GM23338 (cell line): ENCODE results near the gene NGFR. TPM values are rescaled to one million over a fixed set of nuclear protein-coding genes. Genes with fewer than 3 reads are reported as not detected.

ENCODE experiments used
- EZH2 ChIP-seq: fragments of 200-600 bp; sonication (generic); IDR thresholded peaks from one replicate; pipeline ENCODE4 v1.8.0; 2017; ENCODE audit warnings: antibody characterized with exemption, mild to moderate bottlenecking, low read depth; ENCODE audit not compliant: unreplicated experiment
- EZH2phosphoT487 ChIP-seq: fragments of 200-600 bp; sonication (generic); IDR thresholded peaks from one replicate; pipeline ENCODE4 v1.8.1; 2018; ENCODE audit warnings: antibody characterized with exemption; ENCODE audit not compliant: unreplicated experiment
- POLR2AphosphoS5 ChIP-seq: IDR thresholded peaks from 2 replicates; pipeline ENCODE4 v1.6.1; 2016; ENCODE audit warnings: antibody characterized with exemption, low read depth
- STAT1 ChIP-seq: IDR thresholded peaks from one replicate; pipeline ENCODE4 v1.6.1; 2016; ENCODE audit warnings: antibody characterized with exemption; ENCODE audit not compliant: unreplicated experiment
- ZNF114 ChIP-seq: fragments of 250-450 bp; sonication (Bioruptor Pico); IDR thresholded peaks from 2 replicates; pipeline ENCODE4 v1.5.0; 2020; ENCODE audit warnings: mild to moderate bottlenecking, moderate library complexity
- ZNF331 ChIP-seq: fragments of 250-450 bp; sonication (Bioruptor Pico); IDR thresholded peaks from 2 replicates; pipeline ENCODE4 v1.5.0; 2020; ENCODE audit warnings: low read depth, mild to moderate bottlenecking, moderate library complexity
- polyA plus RNA-seq: library from polyadenylated mRNA; unstranded; fragments of >200 nt; fragmentation: Nextera tagmentation; extraction: Ambion mirVana; gene quantifications from 2 replicates; pipeline ENCODE4 v1.2.1, GENCODE V29; 2016
- total RNA-seq: library from RNA; depleted of rRNA; stranded (reverse); fragments of >200 nt; shearing (Covaris generic); gene quantifications from 2 replicates; pipeline ENCODE4 v1.2.3, GENCODE V29; 2014
- TF ChIP-seq, protein P1 (sequence below): fragments of 250-450 bp; sonication (Bioruptor Pico); IDR thresholded peaks from 2 replicates; pipeline ENCODE4 v1.5.0; 2020; ENCODE audit warnings: mild to moderate bottlenecking, moderate library complexity
- TF ChIP-seq, protein P2 (sequence below), 2 experiments: fragments of 200-600 bp in 1 of 2; sonication (generic) in 1 of 2; conservative IDR thresholded peaks; 2 replicates each; pipeline versions ENCODE4 v1.5.1 to v1.6.1; 2016 to 2017; ENCODE audit warnings: antibody characterized with exemption in 2 of 2, low read depth in 2 of 2, mild to moderate bottlenecking in 2 of 2, moderate library complexity in 1 of 2

The NGFR gene
- total and polyA plus RNA-seq, 2 experiments from 2014 or later: 2.8 to 6.9 TPM

DNA sequence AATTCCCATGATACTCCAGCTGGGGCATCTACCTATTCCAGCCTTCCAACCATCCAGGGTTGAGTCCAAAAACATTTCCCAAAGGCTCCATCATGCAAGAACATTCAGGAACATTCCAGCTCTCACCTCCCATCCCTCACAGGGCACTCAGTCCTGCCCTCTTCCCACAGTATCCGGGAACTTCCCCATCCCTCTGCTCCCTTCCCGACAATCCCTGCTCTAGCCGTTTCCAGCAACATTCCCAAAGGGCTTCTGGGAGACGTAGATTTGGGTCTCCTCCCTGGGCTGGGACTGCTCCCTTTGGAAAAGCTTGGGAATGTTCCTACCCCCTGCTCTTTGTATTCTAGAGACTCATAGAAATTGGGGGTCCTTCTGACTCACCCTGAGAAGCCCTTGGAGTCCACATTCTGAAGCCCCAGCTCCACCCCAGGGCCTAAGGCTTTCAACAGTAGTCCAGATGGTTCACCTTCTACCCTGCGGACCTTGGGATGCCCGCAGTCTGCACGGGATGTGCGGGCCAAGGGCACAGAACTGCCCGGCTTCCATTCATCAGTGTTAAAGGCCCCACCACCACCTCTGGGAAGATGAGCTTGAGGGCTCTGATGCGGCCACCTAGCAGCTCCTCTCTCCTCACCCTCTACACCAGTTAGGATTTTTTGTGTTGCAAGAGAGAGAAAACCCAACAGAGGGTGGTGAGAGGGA, 25.4 kb downstream of the NGFR start (continued):
- TF ChIP-seq, protein P1, sequence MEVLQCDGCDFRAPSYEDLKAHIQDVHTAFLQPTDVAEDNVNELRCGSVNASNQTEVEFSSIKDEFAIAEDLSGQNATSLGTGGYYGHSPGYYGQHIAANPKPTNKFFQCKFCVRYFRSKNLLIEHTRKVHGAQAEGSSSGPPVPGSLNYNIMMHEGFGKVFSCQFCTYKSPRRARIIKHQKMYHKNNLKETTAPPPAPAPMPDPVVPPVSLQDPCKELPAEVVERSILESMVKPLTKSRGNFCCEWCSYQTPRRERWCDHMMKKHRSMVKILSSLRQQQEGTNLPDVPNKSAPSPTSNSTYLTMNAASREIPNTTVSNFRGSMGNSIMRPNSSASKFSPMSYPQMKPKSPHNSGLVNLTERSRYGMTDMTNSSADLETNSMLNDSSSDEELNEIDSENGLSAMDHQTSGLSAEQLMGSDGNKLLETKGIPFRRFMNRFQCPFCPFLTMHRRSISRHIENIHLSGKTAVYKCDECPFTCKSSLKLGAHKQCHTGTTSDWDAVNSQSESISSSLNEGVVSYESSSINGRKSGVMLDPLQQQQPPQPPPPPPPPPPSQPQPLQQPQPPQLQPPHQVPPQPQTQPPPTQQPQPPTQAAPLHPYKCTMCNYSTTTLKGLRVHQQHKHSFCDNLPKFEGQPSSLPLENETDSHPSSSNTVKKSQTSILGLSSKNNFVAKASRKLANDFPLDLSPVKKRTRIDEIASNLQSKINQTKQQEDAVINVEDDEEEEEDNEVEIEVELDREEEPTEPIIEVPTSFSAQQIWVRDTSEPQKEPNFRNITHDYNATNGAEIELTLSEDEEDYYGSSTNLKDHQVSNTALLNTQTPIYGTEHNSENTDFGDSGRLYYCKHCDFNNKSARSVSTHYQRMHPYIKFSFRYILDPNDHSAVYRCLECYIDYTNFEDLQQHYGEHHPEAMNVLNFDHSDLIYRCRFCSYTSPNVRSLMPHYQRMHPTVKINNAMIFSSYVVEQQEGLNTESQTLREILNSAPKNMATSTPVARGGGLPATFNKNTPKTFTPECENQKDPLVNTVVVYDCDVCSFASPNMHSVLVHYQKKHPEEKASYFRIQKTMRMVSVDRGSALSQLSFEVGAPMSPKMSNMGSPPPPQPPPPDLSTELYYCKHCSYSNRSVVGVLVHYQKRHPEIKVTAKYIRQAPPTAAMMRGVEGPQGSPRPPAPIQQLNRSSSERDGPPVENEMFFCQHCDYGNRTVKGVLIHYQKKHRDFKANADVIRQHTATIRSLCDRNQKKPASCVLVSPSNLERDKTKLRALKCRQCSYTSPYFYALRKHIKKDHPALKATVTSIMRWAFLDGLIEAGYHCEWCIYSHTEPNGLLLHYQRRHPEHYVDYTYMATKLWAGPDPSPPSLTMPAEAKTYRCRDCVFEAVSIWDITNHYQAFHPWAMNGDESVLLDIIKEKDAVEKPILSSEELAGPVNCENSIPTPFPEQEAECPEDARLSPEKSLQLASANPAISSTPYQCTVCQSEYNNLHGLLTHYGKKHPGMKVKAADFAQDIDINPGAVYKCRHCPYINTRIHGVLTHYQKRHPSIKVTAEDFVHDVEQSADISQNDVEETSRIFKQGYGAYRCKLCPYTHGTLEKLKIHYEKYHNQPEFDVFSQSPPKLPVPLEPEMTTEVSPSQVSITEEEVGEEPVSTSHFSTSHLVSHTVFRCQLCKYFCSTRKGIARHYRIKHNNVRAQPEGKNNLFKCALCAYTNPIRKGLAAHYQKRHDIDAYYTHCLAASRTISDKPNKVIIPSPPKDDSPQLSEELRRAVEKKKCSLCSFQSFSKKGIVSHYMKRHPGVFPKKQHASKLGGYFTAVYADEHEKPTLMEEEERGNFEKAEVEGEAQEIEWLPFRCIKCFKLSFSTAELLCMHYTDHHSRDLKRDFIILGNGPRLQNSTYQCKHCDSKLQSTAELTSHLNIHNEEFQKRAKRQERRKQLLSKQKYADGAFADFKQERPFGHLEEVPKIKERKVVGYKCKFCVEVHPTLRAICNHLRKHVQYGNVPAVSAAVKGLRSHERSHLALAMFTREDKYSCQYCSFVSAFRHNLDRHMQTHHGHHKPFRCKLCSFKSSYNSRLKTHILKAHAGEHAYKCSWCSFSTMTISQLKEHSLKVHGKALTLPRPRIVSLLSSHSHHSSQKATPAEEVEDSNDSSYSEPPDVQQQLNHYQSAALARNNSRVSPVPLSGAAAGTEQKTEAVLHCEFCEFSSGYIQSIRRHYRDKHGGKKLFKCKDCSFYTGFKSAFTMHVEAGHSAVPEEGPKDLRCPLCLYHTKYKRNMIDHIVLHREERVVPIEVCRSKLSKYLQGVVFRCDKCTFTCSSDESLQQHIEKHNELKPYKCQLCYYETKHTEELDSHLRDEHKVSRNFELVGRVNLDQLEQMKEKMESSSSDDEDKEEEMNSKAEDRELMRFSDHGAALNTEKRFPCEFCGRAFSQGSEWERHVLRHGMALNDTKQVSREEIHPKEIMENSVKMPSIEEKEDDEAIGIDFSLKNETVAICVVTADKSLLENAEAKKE (CRISPR knock-in tag): no peak
- TF ChIP-seq ZNF331 (CRISPR knock-in tag) (no peak), ZNF114 (CRISPR knock-in tag) (no peak), STAT1 (no peak), EZH2 (no peak), POLR2AphosphoS5 (no peak), EZH2phosphoT487 (no peak)
- TF ChIP-seq, protein P2, sequence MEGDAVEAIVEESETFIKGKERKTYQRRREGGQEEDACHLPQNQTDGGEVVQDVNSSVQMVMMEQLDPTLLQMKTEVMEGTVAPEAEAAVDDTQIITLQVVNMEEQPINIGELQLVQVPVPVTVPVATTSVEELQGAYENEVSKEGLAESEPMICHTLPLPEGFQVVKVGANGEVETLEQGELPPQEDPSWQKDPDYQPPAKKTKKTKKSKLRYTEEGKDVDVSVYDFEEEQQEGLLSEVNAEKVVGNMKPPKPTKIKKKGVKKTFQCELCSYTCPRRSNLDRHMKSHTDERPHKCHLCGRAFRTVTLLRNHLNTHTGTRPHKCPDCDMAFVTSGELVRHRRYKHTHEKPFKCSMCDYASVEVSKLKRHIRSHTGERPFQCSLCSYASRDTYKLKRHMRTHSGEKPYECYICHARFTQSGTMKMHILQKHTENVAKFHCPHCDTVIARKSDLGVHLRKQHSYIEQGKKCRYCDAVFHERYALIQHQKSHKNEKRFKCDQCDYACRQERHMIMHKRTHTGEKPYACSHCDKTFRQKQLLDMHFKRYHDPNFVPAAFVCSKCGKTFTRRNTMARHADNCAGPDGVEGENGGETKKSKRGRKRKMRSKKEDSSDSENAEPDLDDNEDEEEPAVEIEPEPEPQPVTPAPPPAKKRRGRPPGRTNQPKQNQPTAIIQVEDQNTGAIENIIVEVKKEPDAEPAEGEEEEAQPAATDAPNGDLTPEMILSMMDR (conservative IDR thresholded peaks at IDR 0.05; ENCODE audit: low read depth in 2 of 2): no peak
